DOHH2 (cell line): ENCODE measurements around the gene RPS27.
"Not testable (repeated sequence)": the region's sequence is repeated elsewhere in the genome, so short reads cannot be mapped to it uniquely, and the experiment has no call there.

Source experiments
- H3F3A ChIP-seq: fragments of 200-600 bp; sonication (generic), shearing (Covaris generic); 2 replicates; pipeline ENCODE4 v1.6.0; 2016; ENCODE audit warnings: antibody characterized with exemption, mild to moderate bottlenecking; ENCODE audit not compliant: control insufficient read depth, insufficient read depth
- H3K27ac ChIP-seq: fragments of 200-600 bp; sonication (generic); 2 replicates; pipeline ENCODE4 v1.5.1; 2014; ENCODE audit warnings: low read depth, mild to moderate bottlenecking, low read length, moderate library complexity
- H3K27me3 ChIP-seq: fragments of 200-600 bp; sonication (generic); 2 replicates; pipeline ENCODE4 v1.6.1; 2014; ENCODE audit warnings: mild to moderate bottlenecking, low read length, mixed read lengths; ENCODE audit not compliant: control insufficient read depth
- H3K36me3 ChIP-seq: fragments of 200-600 bp; sonication (generic); 2 replicates; pipeline ENCODE4 v1.6.1; 2014; ENCODE audit warnings: mild to moderate bottlenecking, low read length, moderate library complexity, mixed read lengths; ENCODE audit not compliant: control insufficient read depth
- H3K4me1 ChIP-seq: fragments of 200-600 bp; sonication (generic); 2 replicates; pipeline ENCODE4 v1.6.1; 2014; ENCODE audit warnings: mild to moderate bottlenecking, low read length, mixed read lengths; ENCODE audit not compliant: control insufficient read depth
- H3K4me2 ChIP-seq: fragments of 200-600 bp; sonication (generic); 2 replicates; pipeline ENCODE4 v1.6.0; 2014; ENCODE audit warnings: mild to moderate bottlenecking, low read length, moderate library complexity
- H3K4me3 ChIP-seq: fragments of 200-600 bp; sonication (generic); 2 replicates; pipeline ENCODE4 v1.5.1; 2014; ENCODE audit warnings: mild to moderate bottlenecking, low read length, mixed read lengths
- H3K79me2 ChIP-seq: fragments of 200-600 bp; sonication (generic); 2 replicates; pipeline ENCODE4 v1.6.1; 2014; ENCODE audit warnings: mild to moderate bottlenecking, low read length, mixed read lengths; ENCODE audit not compliant: control insufficient read depth
- H3K9me2 ChIP-seq: fragments of 200-600 bp; sonication (generic); replicated peaks from 2 replicates; pipeline ENCODE4 v1.6.1; 2014; ENCODE audit warnings: mild to moderate bottlenecking, low read length, mixed read lengths; ENCODE audit not compliant: control insufficient read depth
- H3K9me3 ChIP-seq: fragments of 200-600 bp; sonication (generic); 2 replicates; pipeline ENCODE4 v1.6.1; 2014; ENCODE audit warnings: antibody characterized with exemption, low read length, mixed read lengths; ENCODE audit not compliant: control insufficient read depth, insufficient read depth
- H4K20me1 ChIP-seq: fragments of 200-600 bp; sonication (generic); 2 replicates; pipeline ENCODE4 v1.6.0; 2014; ENCODE audit warnings: low read depth, mild to moderate bottlenecking, antibody characterized with exemption, low read length, moderate library complexity; ENCODE audit not compliant: control insufficient read depth, insufficient read depth
- EZH2phosphoT487 ChIP-seq: fragments of 200-600 bp; sonication (generic); IDR thresholded peaks from 2 replicates; pipeline ENCODE4 v1.6.1; 2017; ENCODE audit warnings: borderline replicate concordance, mild to moderate bottlenecking, antibody characterized with exemption, low read length, moderate library complexity, mixed read lengths
- TF ChIP-seq, protein P1 (sequence below): fragments of 200-600 bp; sonication (generic); IDR thresholded peaks from one replicate; pipeline ENCODE4 v1.5.1; 2014; ENCODE audit warnings: antibody characterized with exemption, mild to moderate bottlenecking, low read depth, low read length; ENCODE audit not compliant: poor library complexity, severe bottlenecking

Gene RPS27

DNA sequence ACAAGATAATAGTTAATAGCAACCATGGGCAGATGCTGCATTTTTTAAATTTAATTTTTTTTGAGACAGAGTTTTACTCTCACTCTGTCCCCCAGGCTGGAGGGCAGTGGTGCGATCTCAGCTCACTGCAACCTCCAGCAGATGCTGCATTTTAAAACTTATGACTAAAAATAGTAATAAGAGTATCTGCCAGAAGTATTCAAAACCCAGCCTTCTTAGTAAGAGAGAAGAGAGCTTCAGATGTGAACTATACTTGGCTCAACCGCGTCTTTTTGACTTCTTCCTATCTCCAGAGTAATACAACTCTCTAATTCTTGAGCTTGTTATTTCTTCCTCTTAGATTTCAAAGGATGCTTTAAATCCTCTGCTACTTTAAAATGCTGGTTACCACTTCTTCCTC is 4.6 kb downstream of the RPS27 start:
- Histone ChIP-seq H3K4me3 (no peak overlapping the region), H3K9me3 (no peaks in the 10 kb centered on the region), H3K4me1 (peaks cover 24% of the 10 kb centered on the region), H3K27ac (no peak overlapping the region), H3K36me3 (peaks cover 50% of the 10 kb centered on the region), H3K9me2 (no peaks in the 10 kb centered on the region), H3K27me3 (no peaks in the 10 kb centered on the region), H4K20me1 (0 out of 2 replicates have a peak, but pooled peaks cover 4% of the 10 kb centered on the region), H3K79me2 (peaks cover 26% of the 10 kb centered on the region), H3K4me2 (no peak overlapping the region), H3F3A (peaks cover 50% of the 10 kb centered on the region)
- TF ChIP-seq EZH2phosphoT487 = no peak
- TF ChIP-seq, protein P1, sequence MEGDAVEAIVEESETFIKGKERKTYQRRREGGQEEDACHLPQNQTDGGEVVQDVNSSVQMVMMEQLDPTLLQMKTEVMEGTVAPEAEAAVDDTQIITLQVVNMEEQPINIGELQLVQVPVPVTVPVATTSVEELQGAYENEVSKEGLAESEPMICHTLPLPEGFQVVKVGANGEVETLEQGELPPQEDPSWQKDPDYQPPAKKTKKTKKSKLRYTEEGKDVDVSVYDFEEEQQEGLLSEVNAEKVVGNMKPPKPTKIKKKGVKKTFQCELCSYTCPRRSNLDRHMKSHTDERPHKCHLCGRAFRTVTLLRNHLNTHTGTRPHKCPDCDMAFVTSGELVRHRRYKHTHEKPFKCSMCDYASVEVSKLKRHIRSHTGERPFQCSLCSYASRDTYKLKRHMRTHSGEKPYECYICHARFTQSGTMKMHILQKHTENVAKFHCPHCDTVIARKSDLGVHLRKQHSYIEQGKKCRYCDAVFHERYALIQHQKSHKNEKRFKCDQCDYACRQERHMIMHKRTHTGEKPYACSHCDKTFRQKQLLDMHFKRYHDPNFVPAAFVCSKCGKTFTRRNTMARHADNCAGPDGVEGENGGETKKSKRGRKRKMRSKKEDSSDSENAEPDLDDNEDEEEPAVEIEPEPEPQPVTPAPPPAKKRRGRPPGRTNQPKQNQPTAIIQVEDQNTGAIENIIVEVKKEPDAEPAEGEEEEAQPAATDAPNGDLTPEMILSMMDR = no peak

DNA sequence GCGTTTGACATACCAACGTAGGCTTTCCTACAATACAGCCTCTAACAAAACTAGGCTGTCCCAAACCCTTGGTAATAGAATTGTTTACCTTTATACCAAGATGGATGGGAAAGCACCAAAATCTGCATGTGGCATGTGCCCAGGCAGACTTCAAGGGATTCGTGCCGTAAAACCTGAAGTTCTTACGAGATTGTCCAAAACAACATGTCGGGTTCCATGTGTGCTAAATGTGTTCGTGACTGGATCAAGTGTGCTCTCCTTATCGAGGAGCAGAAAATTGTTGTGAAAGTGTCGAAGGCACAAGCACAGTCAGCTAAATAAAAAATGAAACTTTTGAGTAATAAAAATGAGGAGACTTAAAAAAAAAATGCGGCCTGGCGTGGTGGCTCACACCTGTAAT is 5.1 kb downstream of the RPS27 start:
- H3K9me3 ChIP-seq = no peaks in the 10 kb centered on the region
- H4K20me1 ChIP-seq = 0 out of 2 replicates have a peak, but pooled peaks cover 4% of the 10 kb centered on the region
- H3K9me2 ChIP-seq = no peaks in the 10 kb centered on the region
- H3K79me2 ChIP-seq = peaks cover 25% of the 10 kb centered on the region
- H3K27me3 ChIP-seq = no peaks in the 10 kb centered on the region
- H3K4me1 ChIP-seq = peaks cover 21% of the 10 kb centered on the region
- H3F3A ChIP-seq = peaks cover 50% of the 10 kb centered on the region
- no peak overlapping the region for H3K4me2 ChIP-seq
- H3K27ac ChIP-seq = no peak overlapping the region
- H3K36me3 ChIP-seq = peaks cover 49% of the 10 kb centered on the region
- TF ChIP-seq, protein P1 = no peak
- no peak for TF ChIP-seq EZH2phosphoT487
- no peak overlapping the region for H3K4me3 ChIP-seq

DNA sequence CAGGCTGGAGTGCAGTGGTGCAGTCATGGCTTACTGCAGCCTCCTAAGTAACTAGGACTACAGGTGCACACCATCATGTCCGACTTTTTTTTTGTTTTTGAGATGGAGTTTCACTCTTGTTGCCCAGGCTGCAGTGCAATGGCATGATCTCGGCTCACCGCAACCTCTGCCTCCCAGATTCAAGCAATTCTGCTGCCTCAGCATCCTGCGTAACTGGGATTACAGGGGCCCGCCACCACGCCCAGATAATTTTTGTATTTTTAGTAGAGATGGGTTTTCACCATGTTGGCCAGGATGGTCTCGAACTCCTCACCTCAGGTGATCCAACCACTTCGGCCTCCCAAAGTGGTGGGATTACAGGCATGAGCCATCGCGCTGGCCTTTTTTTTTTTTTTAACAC is 6.3 kb downstream of the RPS27 start:
- H3K9me2 ChIP-seq, H3K4me3 ChIP-seq, H4K20me1 ChIP-seq, H3K9me3 ChIP-seq, H3K27ac ChIP-seq, H3K4me2 ChIP-seq, H3K27me3 ChIP-seq: not testable (repeated sequence)
- Histone ChIP-seq H3K79me2 (peaks cover 12% of the 10 kb centered on the region), H3F3A (peaks cover 39% of the 10 kb centered on the region), H3K4me1 (peaks cover 15% of the 10 kb centered on the region), H3K36me3 (peaks cover 37% of the 10 kb centered on the region)

DNA sequence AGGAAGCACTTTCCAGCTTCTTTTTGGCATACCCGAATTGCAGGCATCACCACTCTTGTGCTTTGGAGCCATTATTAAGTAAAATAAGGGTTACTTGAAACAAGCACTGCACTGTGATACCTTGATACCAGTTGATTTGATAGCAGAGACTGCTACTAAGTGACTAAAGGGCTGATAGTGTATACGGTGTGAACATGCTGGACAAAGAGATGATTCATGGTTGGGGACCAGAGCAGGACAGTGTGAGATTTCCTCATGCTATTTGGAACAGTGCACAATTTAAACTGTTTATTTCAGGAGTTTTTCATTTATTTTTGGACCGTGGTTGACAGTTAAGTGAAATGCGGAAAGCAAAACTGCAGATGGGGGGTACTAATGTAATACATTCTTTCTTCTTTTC is 9.9 kb downstream of the RPS27 start:
- no peaks in the 10 kb centered on the region for H4K20me1 ChIP-seq
- H3K9me3 ChIP-seq = no peaks in the 10 kb centered on the region
- no peaks in the 10 kb centered on the region for H3K27me3 ChIP-seq
- peaks cover 2% of the 10 kb centered on the region for H3K36me3 ChIP-seq
- H3K9me2 ChIP-seq = no peaks in the 10 kb centered on the region
- no peak overlapping the region for H3K4me3 ChIP-seq
- H3K27ac ChIP-seq = no peak overlapping the region
- no peak for TF ChIP-seq EZH2phosphoT487
- TF ChIP-seq, protein P1 = no peak
- peaks cover 8% of the 10 kb centered on the region for H3F3A ChIP-seq
- no peak overlapping the region for H3K4me2 ChIP-seq
- no peaks in the 10 kb centered on the region for H3K4me1 ChIP-seq
- H3K79me2 ChIP-seq = no peaks in the 10 kb centered on the region
